Progenitor cell of endocrine pancreas (in vitro differentiated cells): ENCODE data around the gene TOGARAM2. TPM values are rescaled to one million over a fixed set of nuclear protein-coding genes. Genes with fewer than 3 reads are reported as not detected.
"Not testable (repeated sequence)": the region's sequence is repeated elsewhere in the genome, so short reads cannot be mapped to it uniquely, and the experiment has no call there.

Source experiments
- DNase-seq: peaks from one replicate; pipeline ENCODE4 v3.0.0; 2021; ENCODE audit warnings: low spot score; ENCODE audit not compliant: unreplicated experiment
- H3K27ac Mint-ChIP-seq: 2 replicates; pipeline ENCODE4 v1.8.0; 2021; ENCODE audit warnings: mild to moderate bottlenecking, moderate library complexity, mixed read lengths
- H3K27me3 Mint-ChIP-seq: 2 replicates; pipeline ENCODE4 v1.8.0; 2021; ENCODE audit warnings: mixed read lengths
- H3K36me3 Mint-ChIP-seq: 2 replicates; pipeline ENCODE4 v1.8.0; 2022; ENCODE audit warnings: mixed read lengths; ENCODE audit not compliant: insufficient read depth
- H3K4me1 Mint-ChIP-seq: 2 replicates; pipeline ENCODE4 v1.8.0; 2021; ENCODE audit warnings: low read depth, mixed read lengths
- H3K4me3 Mint-ChIP-seq: 2 replicates; pipeline ENCODE4 v1.8.0; 2021; ENCODE audit warnings: low read depth, mild to moderate bottlenecking, moderate library complexity, mixed read lengths
- H3K9me3 Mint-ChIP-seq: 2 replicates; pipeline ENCODE4 v1.8.0; 2021; ENCODE audit warnings: low read depth, mixed read lengths
- total RNA-seq: library from RNA; stranded (reverse); gene quantifications from 2 replicates; pipeline ENCODE4 v1.2.1, GENCODE V29; 2021
- TF ChIP-seq, protein P1 (sequence below): fragments of 200-600 bp; sonication (generic); IDR thresholded peaks from one replicate; pipeline ENCODE4 v1.5.0; 2021; ENCODE audit warnings: antibody characterized with exemption, mild to moderate bottlenecking; ENCODE audit not compliant: unreplicated experiment

TOGARAM2 gene
- total RNA-seq, 1 donor from 2014 or later, result 0.86 TPM

GRCh38 chr2:29080886-29081743, 100.0 kb downstream of the TOGARAM2 start:
- no peak overlapping the region for H3K27ac Mint-ChIP-seq
- no peak overlapping the region for H3K4me3 Mint-ChIP-seq
- H3K36me3 Mint-ChIP-seq, result no peaks in the 10 kb centered on the region
- H3K4me1 Mint-ChIP-seq, result peaks cover 3% of the 10 kb centered on the region
- TF ChIP-seq, protein P1, sequence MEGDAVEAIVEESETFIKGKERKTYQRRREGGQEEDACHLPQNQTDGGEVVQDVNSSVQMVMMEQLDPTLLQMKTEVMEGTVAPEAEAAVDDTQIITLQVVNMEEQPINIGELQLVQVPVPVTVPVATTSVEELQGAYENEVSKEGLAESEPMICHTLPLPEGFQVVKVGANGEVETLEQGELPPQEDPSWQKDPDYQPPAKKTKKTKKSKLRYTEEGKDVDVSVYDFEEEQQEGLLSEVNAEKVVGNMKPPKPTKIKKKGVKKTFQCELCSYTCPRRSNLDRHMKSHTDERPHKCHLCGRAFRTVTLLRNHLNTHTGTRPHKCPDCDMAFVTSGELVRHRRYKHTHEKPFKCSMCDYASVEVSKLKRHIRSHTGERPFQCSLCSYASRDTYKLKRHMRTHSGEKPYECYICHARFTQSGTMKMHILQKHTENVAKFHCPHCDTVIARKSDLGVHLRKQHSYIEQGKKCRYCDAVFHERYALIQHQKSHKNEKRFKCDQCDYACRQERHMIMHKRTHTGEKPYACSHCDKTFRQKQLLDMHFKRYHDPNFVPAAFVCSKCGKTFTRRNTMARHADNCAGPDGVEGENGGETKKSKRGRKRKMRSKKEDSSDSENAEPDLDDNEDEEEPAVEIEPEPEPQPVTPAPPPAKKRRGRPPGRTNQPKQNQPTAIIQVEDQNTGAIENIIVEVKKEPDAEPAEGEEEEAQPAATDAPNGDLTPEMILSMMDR, result no peak
- H3K27me3 Mint-ChIP-seq, result no peaks in the 10 kb centered on the region
- H3K9me3 Mint-ChIP-seq, result peaks cover 6% of the 10 kb centered on the region
- DNase-seq, result no peak

DNA sequence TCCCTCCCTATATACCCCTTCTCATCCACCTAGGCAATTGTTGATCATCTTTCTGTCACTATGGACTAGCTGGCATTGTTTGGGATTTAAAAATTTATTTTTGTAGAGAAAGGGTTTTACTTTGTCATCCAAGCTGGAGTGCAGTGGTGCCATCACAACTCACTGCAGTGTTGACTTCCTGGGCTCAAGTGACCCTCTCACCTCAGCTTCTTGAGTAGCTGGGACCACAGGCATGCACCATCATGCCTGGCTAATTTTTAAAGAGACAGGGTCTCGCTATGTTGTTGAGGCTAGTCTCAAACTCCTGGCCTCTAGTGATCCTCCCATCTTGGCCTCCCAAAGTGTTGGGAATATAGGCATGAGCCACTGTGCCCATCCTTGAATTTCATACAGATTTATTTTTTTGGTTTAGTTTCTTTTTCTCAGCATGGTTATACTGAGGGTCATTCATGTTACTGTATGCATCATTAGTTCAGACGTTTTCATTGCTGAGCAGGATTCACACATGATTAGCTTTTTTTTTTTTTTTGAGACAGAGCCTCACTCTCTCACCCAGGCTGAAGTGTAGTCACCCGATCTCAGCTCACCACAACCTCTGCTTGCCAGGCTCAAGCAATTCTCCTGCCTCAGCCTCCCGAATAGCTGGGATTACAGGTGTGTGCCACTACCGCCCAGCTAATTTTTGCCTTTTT, 101.9 kb downstream of the TOGARAM2 start:
- Mint-ChIP-seq H3K4me1 (no peaks in the 10 kb centered on the region), H3K27ac (no peak overlapping the region), H3K9me3 (peaks cover 6% of the 10 kb centered on the region), H3K36me3 (no peaks in the 10 kb centered on the region), H3K27me3 (no peaks in the 10 kb centered on the region), H3K4me3 (no peak overlapping the region)
- TF ChIP-seq, protein P1, result no peak
- DNase-seq, result no peak

- DNase-seq, result no peak
- Mint-ChIP-seq H3K4me1 (no peaks in the 10 kb centered on the region), H3K36me3 (no peaks in the 10 kb centered on the region), H3K27ac (no peak overlapping the region), H3K4me3 (no peak overlapping the region), H3K9me3 (peaks cover 6% of the 10 kb centered on the region), H3K27me3 (no peaks in the 10 kb centered on the region)
- TF ChIP-seq, protein P1, result no peak
Measured at GRCh38 chr2:29084554-29084953, 103.5 kb downstream of the TOGARAM2 start.

GRCh38 chr2:29090311-29090710, 109.2 kb downstream of the TOGARAM2 start:
- DNase-seq, H3K36me3 Mint-ChIP-seq, H3K27me3 Mint-ChIP-seq, H3K4me3 Mint-ChIP-seq, H3K9me3 Mint-ChIP-seq, H3K4me1 Mint-ChIP-seq, H3K27ac Mint-ChIP-seq: not testable (repeated sequence)

DNA sequence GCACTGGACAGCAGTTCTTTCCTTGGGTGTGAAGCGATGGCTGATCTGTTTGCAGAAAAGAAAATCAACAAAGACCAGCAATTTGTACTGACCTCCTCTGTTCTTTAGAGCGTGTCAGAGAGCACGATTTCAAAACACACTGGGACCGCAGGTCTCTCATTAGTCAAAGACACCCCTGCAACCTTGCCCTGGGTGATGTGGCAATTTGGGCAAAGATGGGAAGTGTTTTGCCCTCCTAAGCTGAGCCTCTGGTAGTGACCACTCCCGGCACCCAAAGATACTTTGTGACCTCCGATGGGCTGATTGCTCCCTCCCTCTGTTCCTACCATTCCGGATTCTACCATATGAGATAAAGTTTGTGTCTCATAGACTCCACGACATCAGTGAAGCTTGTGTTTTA, 115.9 kb downstream of the TOGARAM2 start:
- H3K36me3 Mint-ChIP-seq, result no peaks in the 10 kb centered on the region
- TF ChIP-seq, protein P1, result no peak
- H3K27ac Mint-ChIP-seq, result no peak overlapping the region
- peaks cover 6% of the 10 kb centered on the region for H3K4me1 Mint-ChIP-seq
- H3K4me3 Mint-ChIP-seq, result no peak overlapping the region
- H3K9me3 Mint-ChIP-seq, result peaks cover 6% of the 10 kb centered on the region
- DNase-seq, result no peak
- H3K27me3 Mint-ChIP-seq, result no peaks in the 10 kb centered on the region
